WERI-Rb-1 (cell line): ENCODE measurements around the gene UBXN6.

Experiments
- DNase-seq: peaks from one replicate; pipeline ENCODE4 v3.0.0-alpha.2; 2020
- H3K27ac ChIP-seq: fragments of 250-450 bp; sonication (Bioruptor Pico); 2 replicates; pipeline ENCODE4 v1.5.1; 2020; ENCODE audit warnings: mild to moderate bottlenecking, moderate library complexity
- H3K27me3 ChIP-seq: fragments of 250-450 bp; sonication (Bioruptor Pico); 2 replicates; pipeline ENCODE4 v1.5.1; 2021; ENCODE audit warnings: mild to moderate bottlenecking, low read depth, moderate library complexity; ENCODE audit not compliant: insufficient read depth, severe bottlenecking
- H3K36me3 ChIP-seq: fragments of 250-450 bp; sonication (Bioruptor Pico); 2 replicates; pipeline ENCODE4 v1.5.1; 2020; ENCODE audit warnings: mild to moderate bottlenecking, moderate library complexity
- H3K4me3 ChIP-seq: 2 replicates; pipeline ENCODE4 v1.5.1; 2011; ENCODE audit warnings: low read depth, mild to moderate bottlenecking, control low read depth, low read length
- H3K9me3 ChIP-seq: fragments of 250-450 bp; sonication (Bioruptor Pico); 2 replicates; pipeline ENCODE4 v1.5.1; 2021; ENCODE audit warnings: mild to moderate bottlenecking, moderate library complexity; ENCODE audit not compliant: severe bottlenecking
- TF ChIP-seq, protein P1 (sequence below): IDR thresholded peaks from 2 replicates; pipeline ENCODE4 v1.5.1; 2011; ENCODE audit warnings: low read depth, mild to moderate bottlenecking, control low read depth, inconsistent platforms, low read length

Gene UBXN6

DNA sequence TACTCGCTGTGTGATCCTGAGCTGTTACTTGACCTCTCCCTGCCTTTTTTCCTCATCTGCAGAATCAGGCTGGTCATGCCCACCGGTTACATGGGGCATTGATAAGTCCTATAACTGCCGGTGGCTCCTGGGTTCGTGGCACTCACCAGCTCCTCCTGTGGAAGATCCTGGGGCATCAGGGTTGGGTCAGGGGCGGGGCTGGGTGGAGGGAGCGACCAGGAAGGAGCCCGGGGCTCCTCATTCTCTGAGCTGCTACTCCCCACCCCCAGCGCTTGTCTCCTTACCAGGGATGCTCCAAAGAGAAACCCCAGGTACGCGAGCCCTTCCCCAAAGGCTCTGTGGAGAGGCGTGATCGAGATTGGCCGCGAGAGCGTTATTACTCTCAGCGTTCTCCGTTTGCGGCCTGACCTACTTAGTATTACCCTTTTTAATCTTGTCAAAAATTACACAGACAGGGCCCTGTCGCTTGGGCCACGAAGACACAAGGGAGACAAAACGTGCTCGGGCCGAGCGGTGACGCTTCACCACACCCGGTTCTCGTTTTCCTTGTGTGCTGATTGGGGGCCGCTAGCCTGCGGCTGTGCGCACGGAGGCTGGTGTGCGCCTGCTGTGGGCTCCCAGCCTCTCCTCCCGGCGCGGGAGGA, 25.2 kb upstream of the UBXN6 start:
- Histone ChIP-seq H3K27ac (no peak overlapping the region), H3K36me3 (peaks cover 36% of the 10 kb centered on the region), H3K9me3 (no peaks in the 10 kb centered on the region), H3K4me3 (no peak overlapping the region), H3K27me3 (no peaks in the 10 kb centered on the region)
- TF ChIP-seq, protein P1, sequence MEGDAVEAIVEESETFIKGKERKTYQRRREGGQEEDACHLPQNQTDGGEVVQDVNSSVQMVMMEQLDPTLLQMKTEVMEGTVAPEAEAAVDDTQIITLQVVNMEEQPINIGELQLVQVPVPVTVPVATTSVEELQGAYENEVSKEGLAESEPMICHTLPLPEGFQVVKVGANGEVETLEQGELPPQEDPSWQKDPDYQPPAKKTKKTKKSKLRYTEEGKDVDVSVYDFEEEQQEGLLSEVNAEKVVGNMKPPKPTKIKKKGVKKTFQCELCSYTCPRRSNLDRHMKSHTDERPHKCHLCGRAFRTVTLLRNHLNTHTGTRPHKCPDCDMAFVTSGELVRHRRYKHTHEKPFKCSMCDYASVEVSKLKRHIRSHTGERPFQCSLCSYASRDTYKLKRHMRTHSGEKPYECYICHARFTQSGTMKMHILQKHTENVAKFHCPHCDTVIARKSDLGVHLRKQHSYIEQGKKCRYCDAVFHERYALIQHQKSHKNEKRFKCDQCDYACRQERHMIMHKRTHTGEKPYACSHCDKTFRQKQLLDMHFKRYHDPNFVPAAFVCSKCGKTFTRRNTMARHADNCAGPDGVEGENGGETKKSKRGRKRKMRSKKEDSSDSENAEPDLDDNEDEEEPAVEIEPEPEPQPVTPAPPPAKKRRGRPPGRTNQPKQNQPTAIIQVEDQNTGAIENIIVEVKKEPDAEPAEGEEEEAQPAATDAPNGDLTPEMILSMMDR, result no peak
- no peak for DNase-seq

DNA sequence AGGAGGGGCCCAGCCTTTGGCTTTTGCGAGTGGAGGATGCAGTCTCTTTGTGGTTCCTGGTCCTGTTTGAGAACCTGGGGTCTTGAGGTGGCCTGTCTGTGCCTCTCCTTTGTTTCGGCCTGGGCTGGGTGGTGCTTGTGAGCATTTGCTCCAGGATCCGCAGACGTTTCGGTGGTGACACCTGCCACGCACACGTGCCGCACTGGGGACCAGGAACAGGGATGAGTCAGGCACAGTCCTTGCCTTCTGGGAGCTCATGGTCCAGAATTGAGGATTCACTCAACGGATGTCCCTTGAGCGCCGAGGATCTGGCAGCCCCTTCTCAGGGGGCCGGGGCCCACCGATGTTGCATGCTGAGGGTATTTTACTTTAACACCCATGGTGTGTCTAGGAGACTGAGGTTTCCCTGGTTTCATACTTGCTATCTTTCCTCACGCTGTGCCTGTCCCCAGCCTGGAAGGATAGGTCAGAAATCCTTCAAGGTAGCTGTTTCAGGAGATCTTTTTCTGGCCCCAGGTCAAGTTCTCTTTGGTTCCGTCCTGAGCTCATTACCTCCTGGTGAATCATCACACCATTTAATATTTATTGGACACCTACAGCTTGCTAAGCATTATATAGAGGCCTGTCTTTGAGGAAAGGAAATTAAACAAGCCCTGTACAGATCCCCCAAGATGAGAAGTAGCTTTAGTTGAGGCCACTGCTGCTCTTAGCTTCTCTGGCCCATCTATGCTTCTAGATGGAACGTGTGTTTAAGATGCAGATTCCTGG, 19.6 kb upstream of the UBXN6 start:
- TF ChIP-seq, protein P1, result no peak
- no peak for DNase-seq
- Histone ChIP-seq H3K27ac (no peak overlapping the region), H3K36me3 (peaks cover 42% of the 10 kb centered on the region), H3K4me3 (no peak overlapping the region), H3K9me3 (no peaks in the 10 kb centered on the region), H3K27me3 (no peaks in the 10 kb centered on the region)

DNA sequence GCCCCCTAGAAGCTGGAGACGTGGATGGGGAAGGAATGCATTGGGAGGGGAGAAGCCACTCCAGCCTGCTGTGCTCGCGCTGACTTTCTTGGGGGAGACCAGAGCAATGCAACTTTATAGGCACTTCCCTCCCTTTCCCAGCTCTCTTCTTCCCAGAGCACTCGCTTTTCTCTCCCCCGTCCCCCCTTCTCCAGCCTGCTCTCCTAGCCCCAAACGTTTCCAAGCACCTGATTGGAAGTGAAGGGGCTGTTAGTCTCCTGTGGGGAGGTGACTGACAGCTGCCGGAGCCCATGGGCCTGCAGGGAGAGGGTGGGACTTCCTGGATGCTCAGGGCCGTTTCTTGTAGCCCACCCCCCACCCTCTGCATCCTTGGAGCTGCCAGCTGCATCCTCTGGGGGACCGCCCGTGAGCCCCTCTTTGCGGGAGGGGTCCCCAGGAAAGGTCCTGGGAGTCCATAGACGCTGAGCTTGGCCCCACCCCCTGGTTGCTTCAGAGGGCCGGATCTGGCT, 17.0 kb upstream of the UBXN6 start:
- Histone ChIP-seq H3K4me3 (peak overlapping the region; percentile 3; the same call in 1 of the 2 replicates), H3K36me3 (peaks cover 33% of the 10 kb centered on the region), H3K27ac (no peak overlapping the region), H3K27me3 (no peaks in the 10 kb centered on the region), H3K9me3 (no peaks in the 10 kb centered on the region)
- TF ChIP-seq, protein P1, result no peak
- peak; percentile 55 for DNase-seq

DNA sequence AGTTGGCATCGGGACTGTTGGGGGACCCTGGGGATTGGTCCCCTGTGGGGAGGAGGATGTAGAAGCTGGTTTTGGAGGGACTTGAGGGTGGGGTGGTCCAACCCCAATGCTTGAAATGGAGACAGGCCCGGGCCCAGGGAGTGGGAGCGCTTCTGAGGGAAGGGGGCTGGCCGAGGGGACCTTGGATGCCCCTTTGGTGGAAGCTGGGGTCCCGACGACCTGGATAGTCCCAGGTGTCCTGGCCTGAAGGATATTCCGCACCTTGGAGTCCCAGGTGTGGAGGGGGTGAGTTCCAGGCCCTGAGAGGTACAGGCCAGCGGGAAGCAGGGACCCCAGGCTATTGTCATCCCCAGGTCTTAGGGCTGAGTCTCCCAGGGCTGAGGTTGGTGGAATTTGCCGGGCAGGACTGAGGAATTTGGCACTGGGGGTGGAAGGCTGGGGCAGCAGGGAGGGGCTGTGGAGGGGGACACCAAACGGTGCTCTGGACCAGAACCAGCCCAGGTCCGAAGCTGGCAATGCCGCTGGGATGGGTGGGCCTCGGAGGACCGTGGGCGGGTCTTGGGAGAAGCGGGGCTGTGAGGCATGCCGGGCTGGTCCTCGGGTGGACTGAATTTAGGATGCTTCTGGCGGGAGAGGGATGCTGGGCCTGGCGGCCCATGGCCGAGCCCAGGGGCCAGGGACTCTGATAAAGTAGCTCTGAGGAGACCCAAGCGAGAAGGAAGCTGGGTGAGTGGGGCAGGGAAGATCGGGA, 16.3 kb upstream of the UBXN6 start:
- DNase-seq, result no peak
- Histone ChIP-seq H3K9me3 (no peaks in the 10 kb centered on the region), H3K36me3 (peaks cover 31% of the 10 kb centered on the region), H3K27ac (no peak overlapping the region), H3K27me3 (no peaks in the 10 kb centered on the region), H3K4me3 (peak overlapping the region; percentile 3; the same call in 1 of the 2 replicates)
- TF ChIP-seq, protein P1, result no peak

DNA sequence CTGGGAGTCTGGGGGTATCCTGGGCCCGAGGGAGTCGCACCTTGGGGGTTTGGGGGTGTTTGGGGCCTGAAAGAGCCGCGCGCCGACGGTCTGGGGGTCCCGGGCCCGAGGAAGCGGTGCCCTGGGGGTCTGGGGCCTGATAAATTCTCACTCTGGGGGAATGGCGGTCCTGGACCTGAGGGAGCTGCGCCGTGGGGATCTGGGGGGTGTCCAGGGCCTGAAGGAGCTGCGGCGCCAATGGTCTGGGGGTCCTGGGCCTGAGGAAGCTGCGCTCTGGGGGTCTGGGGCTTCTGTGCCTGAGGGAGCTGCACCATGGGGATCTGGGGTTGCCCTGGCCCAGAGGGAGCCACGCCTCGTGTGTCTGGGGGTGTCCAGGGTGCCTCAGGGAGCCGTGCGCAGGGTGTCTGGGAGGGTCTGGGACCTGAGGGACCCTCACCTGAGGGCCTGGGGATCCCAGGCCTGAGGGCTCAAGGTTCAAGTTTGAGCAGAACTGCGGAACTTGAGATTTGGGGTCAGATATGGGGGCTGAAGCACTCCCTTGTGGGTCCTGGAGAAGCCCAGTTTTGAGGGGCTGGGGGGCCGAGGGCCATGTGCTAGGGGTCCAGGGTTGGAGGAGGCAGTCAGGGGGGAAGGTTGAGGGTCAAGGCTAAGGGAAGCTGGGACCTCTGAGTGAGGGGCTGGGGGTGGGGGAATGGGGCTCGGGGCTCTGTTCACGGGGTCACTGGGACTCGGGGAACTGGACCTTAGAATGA, 15.6 kb upstream of the UBXN6 start:
- no peaks in the 10 kb centered on the region for H3K27me3 ChIP-seq
- peaks cover 23% of the 10 kb centered on the region for H3K36me3 ChIP-seq
- no peak for DNase-seq
- no peaks in the 10 kb centered on the region for H3K9me3 ChIP-seq
- H3K4me3 ChIP-seq, result peak overlapping the region; percentile 89
- H3K27ac ChIP-seq, result peak overlapping the region; percentile 67
- TF ChIP-seq, protein P1, result no peak
